HG02852 (cell line): ENCODE measurements around the gene TAF1.
"Not testable (repeated sequence)": the region's sequence is repeated elsewhere in the genome, so short reads cannot be mapped to it uniquely, and the experiment has no call there.

Experiments
- ATAC-seq: cut with Tn5 transposase; IDR thresholded peaks from one replicate; pipeline ENCODE4 v1.9.1; 2021; ENCODE audit warnings: mild to moderate bottlenecking, moderate library complexity; ENCODE audit not compliant: unreplicated experiment

TAF1 gene

GRCh38 chrX:71365875-71366673 is at the start of gene TAF1:
Gene TAF1 (plus strand): TSS chrX:71366357. CDS start chrX:71366375, 18 bp downstream.
- peak; percentile 89 for ATAC-seq

GRCh38 chrX:71316959-71317358 is 49.2 kb upstream of the TAF1 start:
- not testable (repeated sequence) for ATAC-seq

GRCh38 chrX:71320126-71320525 is 46.0 kb upstream of the TAF1 start:
- ATAC-seq, result no peak

- no peak for ATAC-seq
Observed at GRCh38 chrX:71321731-71322130, 44.4 kb upstream of the TAF1 start.

DNA sequence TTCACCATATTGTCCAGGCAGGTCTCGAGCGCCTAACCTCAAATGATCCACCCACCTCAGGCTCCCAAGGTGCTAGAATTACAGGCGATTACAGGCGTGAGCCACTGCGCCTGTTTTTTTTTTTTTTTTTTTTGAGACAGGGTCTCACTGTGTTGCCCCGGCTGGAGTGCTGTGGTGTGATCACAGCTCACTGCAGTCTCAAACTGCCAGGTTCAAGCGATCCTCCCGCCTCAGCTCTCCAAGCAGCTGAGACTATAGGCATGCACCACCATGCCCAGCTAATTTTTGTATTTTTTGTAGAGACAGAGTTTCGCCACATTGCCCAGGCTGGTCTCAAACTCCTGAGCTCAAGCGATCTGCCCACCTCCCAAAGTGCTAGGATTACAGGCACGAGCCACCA is 41.7 kb upstream of the TAF1 start:
- not testable (repeated sequence) for ATAC-seq

GRCh38 chrX:71326394-71326793 is 39.8 kb upstream of the TAF1 start:
- no peak for ATAC-seq

DNA sequence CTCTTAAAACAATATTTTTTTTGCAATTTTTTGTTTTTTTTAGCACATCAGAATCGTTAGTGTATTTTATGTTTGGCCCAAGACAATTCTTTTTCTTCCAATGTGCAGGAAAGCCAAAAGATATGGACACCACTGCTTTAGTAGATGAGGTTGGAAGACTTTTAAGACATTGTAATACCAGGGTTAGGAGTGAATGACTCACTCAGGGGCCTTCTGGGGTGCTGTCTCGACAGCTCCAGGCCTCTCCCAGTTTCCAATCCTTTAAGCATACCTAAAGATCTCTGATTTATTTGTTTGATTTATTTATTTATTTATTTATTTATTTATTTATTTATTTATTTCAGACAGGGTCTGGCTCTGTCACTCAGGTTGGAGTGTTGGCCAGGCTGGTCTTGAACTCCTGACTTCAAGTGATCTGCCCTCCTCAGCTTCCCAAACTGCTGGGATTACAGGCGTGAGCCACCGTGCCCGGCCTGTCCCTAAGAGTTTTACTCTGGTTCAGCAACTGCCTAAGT is 16.9 kb upstream of the TAF1 start:
- ATAC-seq, result not testable (repeated sequence)

DNA sequence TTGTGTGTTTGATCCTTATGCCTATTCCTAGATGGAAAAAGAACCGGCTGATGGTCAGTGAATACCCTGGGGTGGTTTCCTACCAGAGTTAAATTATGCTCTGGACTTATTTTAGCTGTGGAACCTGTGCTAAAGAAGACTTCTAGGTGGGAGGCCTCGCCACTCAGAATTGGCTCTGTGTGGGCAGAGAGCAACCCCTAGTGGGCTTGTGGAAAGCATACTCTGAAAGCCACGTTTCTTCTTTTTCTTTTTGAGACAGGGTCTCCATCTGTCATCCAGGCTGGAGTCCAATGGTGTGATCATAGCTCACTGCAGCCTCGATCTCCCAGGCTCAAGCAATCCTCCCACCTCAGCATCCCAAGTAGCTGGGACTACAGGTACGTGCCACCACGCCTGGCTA is 16.3 kb upstream of the TAF1 start:
- not testable (repeated sequence) for ATAC-seq

DNA sequence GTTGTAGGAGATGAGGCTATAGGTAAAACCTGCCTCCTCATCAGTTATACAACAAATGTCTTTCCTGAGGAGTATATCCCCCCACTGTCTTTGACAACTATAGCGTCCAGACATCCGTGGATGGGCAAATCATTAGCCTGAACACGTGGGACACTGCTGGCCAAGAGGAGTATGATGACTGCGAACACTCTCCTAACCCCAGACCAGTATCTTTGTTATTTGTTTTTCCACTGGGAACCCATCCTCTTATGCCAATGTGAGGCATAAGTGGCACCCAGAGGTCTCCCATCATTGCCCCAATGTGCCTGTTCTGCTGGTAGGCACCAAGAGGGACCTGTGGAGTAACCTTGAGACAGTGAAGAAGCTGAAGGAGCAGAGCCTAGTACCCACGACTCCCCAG is 13.7 kb upstream of the TAF1 start:
- not testable (repeated sequence) for ATAC-seq

DNA sequence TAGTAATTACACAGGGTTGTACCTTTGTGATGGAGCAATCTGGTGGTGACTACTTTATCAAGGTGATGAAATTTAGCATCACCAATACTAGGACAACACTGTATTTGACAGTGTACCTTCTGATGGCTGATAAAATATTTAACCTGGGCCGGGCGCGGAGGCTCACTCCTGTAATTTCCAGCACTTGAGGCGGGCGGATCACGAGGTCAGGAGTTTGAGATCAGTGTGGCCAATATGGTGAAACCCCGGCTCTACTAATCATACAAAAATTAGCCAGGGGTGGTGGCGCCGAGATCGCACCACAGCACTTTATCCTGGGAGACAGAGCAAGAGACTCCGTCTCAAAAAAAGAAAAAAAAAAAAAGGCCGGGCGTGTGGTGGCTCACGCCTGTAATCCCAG is 1.9 kb upstream of the TAF1 start:
- ATAC-seq, result no peak

- ATAC-seq, result peak; percentile 3
Observed at GRCh38 chrX:71365356-71365874, 742 bp upstream of the TAF1 start.

DNA sequence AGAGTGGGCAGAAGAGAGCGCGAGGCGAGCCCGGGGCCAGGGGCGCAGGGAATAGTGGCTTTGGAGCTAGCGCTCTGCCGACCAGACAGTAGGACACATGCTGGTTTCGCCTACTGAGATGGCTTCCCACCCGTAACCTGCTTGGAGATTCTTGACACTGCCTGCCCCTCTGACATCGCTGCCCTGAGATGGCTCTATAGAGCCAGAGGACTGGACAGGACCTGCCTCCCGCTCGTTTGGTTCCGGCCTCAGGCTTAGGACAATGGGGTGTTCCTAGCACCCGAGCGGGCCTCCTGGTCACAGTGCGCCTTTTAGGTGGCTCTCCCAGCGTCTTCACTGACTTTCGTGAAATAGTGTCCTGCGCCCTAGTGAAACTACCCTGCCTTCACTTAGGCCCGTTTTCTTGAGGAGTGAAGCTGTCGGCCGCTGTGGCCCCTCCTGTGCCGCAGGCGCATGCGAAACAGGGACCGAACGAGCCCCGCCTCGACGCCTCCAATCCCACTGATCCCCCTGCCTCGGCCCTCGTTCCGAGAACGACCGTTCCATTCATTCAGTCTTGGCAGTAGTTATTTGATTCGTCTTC is 608 bp downstream of the TAF1 start:
- peak; percentile 26 for ATAC-seq

GRCh38 chrX:71367396-71367795 is 1.2 kb downstream of the TAF1 start:
- no peak for ATAC-seq

- ATAC-seq, result no peak
Observed at GRCh38 chrX:71372388-71372787, 6.2 kb downstream of the TAF1 start.

- ATAC-seq, result no peak
Observed at GRCh38 chrX:71378732-71379131, 12.6 kb downstream of the TAF1 start.

GRCh38 chrX:71391725-71392124 is 25.6 kb downstream of the TAF1 start:
- not testable (repeated sequence) for ATAC-seq

DNA sequence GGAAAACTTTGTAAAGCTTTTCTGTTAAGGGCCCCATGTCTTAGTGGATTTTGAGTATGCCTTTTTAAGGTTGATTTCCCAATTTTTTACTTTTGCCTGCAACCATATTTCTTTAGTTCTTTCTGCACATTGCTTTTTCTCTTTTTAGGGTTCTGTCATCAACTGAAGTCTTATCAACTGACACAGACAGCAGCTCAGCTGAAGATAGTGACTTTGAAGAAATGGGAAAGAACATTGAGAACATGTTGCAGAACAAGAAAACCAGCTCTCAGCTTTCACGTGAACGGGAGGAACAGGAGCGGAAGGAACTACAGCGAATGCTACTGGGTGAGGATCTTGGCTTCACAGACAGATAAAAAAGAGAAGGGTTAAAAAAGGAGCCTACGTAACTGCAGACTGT is 27.8 kb downstream of the TAF1 start:
- no peak for ATAC-seq

GRCh38 chrX:71396576-71396975 is 30.4 kb downstream of the TAF1 start:
- no peak for ATAC-seq

GRCh38 chrX:71400710-71401109 is 34.6 kb downstream of the TAF1 start:
- no peak for ATAC-seq

DNA sequence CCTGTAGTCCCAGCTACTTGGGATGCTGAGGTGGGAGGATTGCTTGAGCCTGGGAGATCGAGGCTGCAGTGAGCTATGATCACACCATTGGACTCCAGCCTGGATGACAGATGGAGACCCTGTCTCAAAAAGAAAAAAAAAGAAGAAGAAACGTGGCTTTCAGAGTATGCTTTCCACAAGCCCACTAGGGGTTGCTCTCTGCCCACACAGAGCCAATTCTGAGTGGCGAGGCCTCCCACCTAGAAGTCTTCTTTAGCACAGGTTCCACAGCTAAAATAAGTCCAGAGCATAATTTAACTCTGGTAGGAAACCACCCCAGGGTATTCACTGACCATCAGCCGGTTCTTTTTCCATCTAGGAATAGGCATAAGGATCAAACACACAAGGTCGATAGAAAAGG is 50.1 kb downstream of the TAF1 start:
- not testable (repeated sequence) for ATAC-seq

DNA sequence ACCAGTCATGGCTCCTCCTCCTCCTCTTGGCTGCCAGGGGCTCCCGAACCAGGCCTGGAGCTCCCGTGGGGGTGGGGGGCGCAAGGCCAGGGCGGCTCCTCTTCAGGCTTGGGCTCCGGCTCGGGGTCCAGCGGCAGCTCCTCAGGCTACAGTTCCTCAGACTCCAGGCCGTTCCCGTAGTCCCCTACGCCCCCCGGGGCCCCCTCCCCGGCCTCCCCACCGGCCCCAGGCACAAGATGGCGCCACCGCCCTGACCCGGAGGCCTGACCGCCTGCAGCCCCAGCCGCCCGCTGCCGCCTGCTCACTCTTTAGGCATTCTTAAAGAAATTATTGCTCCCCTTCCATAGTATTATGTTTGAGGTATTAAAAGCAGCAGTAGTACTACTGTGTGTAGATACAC is 54.5 kb downstream of the TAF1 start:
- no peak for ATAC-seq

GRCh38 chrX:71432733-71433132 is 66.6 kb downstream of the TAF1 start:
- ATAC-seq, result no peak
